WERI-Rb-1 (cell line): ENCODE results near the gene IQCF6.
"Not testable (repeated sequence)": the region's sequence is repeated elsewhere in the genome, so short reads cannot be mapped to it uniquely, and the experiment has no call there.

ENCODE experiments used
- DNase-seq: peaks from one replicate; pipeline ENCODE4 v3.0.0-alpha.2; 2020
- H3K27ac ChIP-seq: fragments of 250-450 bp; sonication (Bioruptor Pico); 2 replicates; pipeline ENCODE4 v1.5.1; 2020; ENCODE audit warnings: mild to moderate bottlenecking, moderate library complexity
- H3K27me3 ChIP-seq: fragments of 250-450 bp; sonication (Bioruptor Pico); 2 replicates; pipeline ENCODE4 v1.5.1; 2021; ENCODE audit warnings: mild to moderate bottlenecking, low read depth, moderate library complexity; ENCODE audit not compliant: insufficient read depth, severe bottlenecking
- H3K36me3 ChIP-seq: fragments of 250-450 bp; sonication (Bioruptor Pico); 2 replicates; pipeline ENCODE4 v1.5.1; 2020; ENCODE audit warnings: mild to moderate bottlenecking, moderate library complexity
- H3K4me3 ChIP-seq: 2 replicates; pipeline ENCODE4 v1.5.1; 2011; ENCODE audit warnings: low read depth, mild to moderate bottlenecking, control low read depth, low read length
- H3K9me3 ChIP-seq: fragments of 250-450 bp; sonication (Bioruptor Pico); 2 replicates; pipeline ENCODE4 v1.5.1; 2021; ENCODE audit warnings: mild to moderate bottlenecking, moderate library complexity; ENCODE audit not compliant: severe bottlenecking
- TF ChIP-seq, protein P1 (sequence below): IDR thresholded peaks from 2 replicates; pipeline ENCODE4 v1.5.1; 2011; ENCODE audit warnings: low read depth, mild to moderate bottlenecking, control low read depth, inconsistent platforms, low read length

The IQCF6 gene

DNA sequence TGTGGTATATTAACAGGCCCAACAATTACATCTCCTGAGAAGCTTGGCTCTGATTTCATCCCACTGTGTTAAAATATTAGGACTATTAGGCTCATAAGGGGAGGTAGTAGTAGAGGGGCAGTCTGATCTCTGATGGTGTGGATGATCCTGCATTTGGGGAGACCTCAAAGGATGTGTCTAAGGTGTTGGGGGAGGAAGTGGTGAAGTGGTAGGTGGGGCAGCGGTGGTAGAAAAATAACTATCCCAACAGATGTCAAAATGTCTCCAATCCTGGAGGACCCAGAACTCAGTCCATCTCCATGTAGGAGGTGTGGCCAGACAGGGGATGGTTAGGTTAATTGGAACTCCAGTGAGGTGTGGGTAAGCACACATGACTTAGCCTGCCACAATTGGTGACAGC lies 10.4 kb upstream of the IQCF6 start:
- Histone ChIP-seq H3K4me3 (no peak overlapping the region), H3K36me3 (no peaks in the 10 kb centered on the region), H3K27me3 (no peaks in the 10 kb centered on the region), H3K9me3 (no peaks in the 10 kb centered on the region), H3K27ac (no peak overlapping the region)
- DNase-seq = no peak
- TF ChIP-seq, protein P1, sequence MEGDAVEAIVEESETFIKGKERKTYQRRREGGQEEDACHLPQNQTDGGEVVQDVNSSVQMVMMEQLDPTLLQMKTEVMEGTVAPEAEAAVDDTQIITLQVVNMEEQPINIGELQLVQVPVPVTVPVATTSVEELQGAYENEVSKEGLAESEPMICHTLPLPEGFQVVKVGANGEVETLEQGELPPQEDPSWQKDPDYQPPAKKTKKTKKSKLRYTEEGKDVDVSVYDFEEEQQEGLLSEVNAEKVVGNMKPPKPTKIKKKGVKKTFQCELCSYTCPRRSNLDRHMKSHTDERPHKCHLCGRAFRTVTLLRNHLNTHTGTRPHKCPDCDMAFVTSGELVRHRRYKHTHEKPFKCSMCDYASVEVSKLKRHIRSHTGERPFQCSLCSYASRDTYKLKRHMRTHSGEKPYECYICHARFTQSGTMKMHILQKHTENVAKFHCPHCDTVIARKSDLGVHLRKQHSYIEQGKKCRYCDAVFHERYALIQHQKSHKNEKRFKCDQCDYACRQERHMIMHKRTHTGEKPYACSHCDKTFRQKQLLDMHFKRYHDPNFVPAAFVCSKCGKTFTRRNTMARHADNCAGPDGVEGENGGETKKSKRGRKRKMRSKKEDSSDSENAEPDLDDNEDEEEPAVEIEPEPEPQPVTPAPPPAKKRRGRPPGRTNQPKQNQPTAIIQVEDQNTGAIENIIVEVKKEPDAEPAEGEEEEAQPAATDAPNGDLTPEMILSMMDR = no peak

DNA sequence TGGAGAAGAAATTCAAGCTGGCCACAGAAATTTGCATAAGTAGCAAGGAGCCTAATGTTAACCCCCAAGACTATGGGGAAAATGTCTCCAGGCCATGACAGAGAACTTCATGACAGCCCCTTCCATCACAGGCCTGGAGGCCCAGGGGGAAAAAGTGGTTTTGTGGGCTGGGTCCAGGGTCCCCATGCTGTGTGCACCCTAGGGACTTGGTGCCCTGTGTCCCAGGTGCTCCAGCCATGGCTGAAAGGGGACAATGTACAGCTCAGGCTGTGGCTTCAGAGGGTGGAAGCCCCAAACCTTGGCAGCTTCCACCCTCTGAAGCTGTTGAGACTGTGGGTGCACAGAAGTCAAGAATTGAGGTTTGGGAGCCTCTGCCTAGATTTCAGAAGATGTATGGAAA lies 8.5 kb upstream of the IQCF6 start:
- not testable (repeated sequence) for H3K27ac ChIP-seq, H3K9me3 ChIP-seq, H3K27me3 ChIP-seq, DNase-seq, H3K36me3 ChIP-seq, H3K4me3 ChIP-seq

DNA sequence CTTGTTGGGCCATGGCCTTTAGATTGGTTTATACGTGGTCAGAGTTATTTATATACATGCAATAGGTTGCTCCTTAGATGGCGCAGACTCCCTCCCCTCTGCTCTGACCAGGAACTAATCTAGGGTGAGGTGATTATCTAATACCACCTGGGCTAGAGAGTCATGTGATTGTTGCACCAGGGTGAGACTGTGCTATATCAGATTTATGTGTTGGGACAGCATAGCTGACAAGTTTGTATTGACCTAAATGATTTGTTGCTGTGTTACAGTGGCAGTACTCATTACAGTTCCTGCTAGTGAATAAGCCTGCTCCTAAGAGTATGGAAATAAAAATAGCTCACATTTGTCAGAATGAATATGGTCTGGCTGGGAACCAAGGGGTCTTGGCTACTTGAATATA lies 7.2 kb upstream of the IQCF6 start:
- TF ChIP-seq, protein P1 = no peak

DNA sequence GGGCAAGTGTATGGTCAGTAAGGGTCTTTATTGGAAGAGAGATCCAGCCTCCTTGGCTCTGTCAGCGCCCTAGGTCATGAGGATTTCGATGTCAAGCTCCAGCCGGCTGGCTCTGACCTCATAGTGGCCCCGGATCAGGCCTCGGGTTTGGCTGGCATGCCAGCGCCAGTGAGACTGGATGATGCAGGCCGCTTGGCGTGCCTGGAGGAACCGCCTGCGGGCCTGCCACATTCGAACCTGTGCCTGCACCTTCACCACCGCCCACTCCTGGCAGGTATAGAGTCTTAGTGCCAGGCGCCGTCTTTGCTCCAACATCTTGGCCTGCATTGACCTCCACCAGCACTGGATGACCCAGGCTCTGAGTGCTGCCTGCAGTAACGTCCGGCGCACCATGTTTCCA lies 483 bp downstream of the IQCF6 start:
- TF ChIP-seq, protein P1 = no peak
- no peak for DNase-seq
- Histone ChIP-seq H3K27ac (no peak overlapping the region), H3K27me3 (no peaks in the 10 kb centered on the region), H3K36me3 (no peaks in the 10 kb centered on the region), H3K4me3 (no peak overlapping the region), H3K9me3 (no peaks in the 10 kb centered on the region)

More for the DNA sequence above, 7.2 kb upstream of the IQCF6 start:
- Histone ChIP-seq H3K27ac (no peak overlapping the region), H3K27me3 (no peaks in the 10 kb centered on the region), H3K9me3 (no peaks in the 10 kb centered on the region), H3K36me3 (no peaks in the 10 kb centered on the region), H3K4me3 (no peak overlapping the region)
- no peak for DNase-seq

DNA sequence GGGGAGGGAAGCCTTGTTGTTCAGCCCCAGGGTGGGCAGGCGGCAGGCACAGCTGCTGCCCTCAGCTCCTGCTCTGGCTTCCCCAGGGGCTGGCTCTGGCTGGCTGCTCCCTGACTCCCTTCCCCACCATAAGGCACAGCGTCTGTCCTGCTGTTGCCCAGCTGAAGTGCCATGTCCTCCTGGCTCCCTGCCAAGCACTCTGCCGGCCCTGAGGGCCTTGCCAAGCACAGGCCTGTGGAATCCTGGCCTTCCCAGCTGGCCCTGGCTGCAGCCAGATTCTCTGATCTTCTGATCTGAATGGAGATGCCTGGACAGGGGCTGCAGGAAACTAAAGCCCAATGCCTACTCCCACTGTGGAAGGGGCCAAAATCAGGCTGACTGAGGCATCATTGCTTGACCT lies 1.1 kb downstream of the IQCF6 start:
- Histone ChIP-seq H3K27ac (no peak overlapping the region), H3K9me3 (no peaks in the 10 kb centered on the region), H3K27me3 (no peaks in the 10 kb centered on the region), H3K4me3 (no peak overlapping the region), H3K36me3 (no peaks in the 10 kb centered on the region)
- no peak for DNase-seq
- TF ChIP-seq, protein P1 = no peak

DNA sequence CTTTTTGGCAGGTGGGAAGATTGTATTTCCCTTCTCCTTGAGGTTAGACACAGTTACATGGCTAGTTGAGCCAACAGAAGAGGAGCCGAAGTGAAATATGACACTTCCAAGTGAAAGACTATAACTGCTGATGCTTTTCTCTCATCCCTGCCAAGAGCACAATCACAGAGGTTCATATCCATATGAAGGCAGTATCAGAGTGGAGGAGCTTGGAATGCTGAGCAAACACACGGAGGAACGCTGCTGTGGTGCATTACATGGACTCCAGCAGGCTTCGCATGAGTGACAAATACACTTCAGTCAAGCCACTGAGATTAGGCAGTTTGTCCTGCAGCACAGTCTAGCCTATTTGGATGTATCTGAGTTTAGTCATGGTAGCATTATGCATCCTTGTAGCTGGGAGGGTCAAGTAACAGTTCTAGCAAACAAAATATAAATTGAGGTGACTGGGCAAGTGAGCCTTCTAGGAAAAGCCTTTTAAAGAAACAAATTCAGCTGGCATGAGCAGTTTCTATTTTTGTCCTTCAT lies 5.4 kb downstream of the IQCF6 start:
- no peaks in the 10 kb centered on the region for H3K9me3 ChIP-seq
- no peak for DNase-seq
- no peak overlapping the region for H3K4me3 ChIP-seq
- H3K27ac ChIP-seq = no peak overlapping the region
- H3K36me3 ChIP-seq = no peaks in the 10 kb centered on the region
- TF ChIP-seq, protein P1 = no peak
- no peaks in the 10 kb centered on the region for H3K27me3 ChIP-seq
